GM12864 (cell line): ENCODE results near the gene PRDM11.

Source experiments
- DNase-seq: peaks from one replicate; pipeline ENCODE4 v3.0.0-alpha.2; 2011; ENCODE audit warnings: low read depth
- H3K4me3 ChIP-seq: 2 replicates; pipeline ENCODE4 v1.5.1; 2011; ENCODE audit warnings: mild to moderate bottlenecking, low read depth, low read length, control low read depth
- CTCF ChIP-seq: IDR thresholded peaks from 2 replicates; pipeline ENCODE4 v1.5.1; 2011; ENCODE audit warnings: low read depth, mild to moderate bottlenecking, moderate library complexity, low read length, control low read depth, inconsistent platforms; ENCODE audit errors: missing control alignments

The PRDM11 gene

GRCh38 chr11:45270946-45271716, 124.7 kb downstream of the PRDM11 start:
- DNase-seq: no peak
- H3K4me3 ChIP-seq: no peak overlapping the region
- TF ChIP-seq CTCF: no peak

- no peak for DNase-seq
- TF ChIP-seq CTCF: no peak
- H3K4me3 ChIP-seq: no peak overlapping the region
Observed at GRCh38 chr11:45272701-45273100, 126.3 kb downstream of the PRDM11 start.

DNA sequence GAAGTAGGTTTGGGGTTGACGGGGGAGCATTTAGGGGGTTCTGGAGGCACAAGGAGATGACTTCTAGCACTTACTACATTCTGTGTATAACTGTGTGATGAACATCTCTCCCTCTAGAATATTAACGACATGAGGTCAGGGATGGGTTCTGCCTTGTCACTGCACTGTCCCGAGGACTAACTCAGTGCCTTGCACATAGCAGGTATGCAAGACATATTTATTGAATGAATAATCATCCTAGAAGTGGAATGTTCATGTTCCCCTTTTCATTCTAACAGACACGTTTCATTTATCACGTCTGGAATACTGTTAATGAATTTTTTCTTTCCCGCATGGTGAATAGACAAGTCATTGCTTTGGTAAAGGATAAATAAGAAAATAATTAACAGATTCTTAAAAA, 127.1 kb downstream of the PRDM11 start:
- no peak for DNase-seq
- no peak for TF ChIP-seq CTCF
- no peak overlapping the region for H3K4me3 ChIP-seq

DNA sequence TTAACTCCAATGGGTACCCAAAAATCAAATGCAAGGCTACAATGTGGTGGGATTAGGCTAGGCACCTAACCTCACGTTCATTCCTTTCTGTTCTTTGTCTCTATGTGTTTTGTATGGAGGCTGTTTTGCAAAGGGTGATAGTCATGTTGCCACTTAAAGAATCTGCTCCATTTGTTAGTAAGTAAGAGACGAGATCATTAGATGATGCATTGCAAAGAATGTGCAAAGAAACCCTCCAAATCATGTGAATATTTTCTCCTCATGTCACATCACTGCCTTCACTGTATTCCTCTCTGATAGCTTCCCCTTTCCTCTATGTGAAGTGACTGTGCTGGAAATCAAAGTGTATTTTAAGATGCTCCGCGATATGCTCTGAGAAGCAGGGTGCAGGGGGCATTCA, 127.8 kb downstream of the PRDM11 start:
- H3K4me3 ChIP-seq: no peak overlapping the region
- DNase-seq: no peak
- TF ChIP-seq CTCF: no peak

DNA sequence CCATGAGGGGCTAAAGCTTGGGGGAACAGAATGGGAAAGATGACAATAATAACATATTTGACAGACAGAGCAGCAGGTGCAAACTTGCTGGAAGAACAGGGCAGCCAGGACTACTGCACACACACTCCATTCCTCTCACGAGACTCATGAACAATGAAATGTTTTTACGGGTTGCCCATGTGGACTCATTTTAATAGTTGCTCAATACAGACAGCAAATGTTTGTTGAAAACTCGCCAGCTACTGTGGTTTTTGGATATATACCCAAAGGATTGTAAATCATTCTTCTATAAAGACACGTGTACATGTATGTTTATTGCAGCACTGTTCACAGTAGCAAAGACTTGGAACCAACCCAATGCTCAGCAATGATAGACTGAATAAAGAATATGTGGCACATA, 129.4 kb downstream of the PRDM11 start:
- no peak for TF ChIP-seq CTCF
- H3K4me3 ChIP-seq: no peak overlapping the region
- no peak for DNase-seq

- no peak overlapping the region for H3K4me3 ChIP-seq
- no peak for DNase-seq
- no peak for TF ChIP-seq CTCF
Observed at GRCh38 chr11:45278714-45279113, 132.3 kb downstream of the PRDM11 start.

DNA sequence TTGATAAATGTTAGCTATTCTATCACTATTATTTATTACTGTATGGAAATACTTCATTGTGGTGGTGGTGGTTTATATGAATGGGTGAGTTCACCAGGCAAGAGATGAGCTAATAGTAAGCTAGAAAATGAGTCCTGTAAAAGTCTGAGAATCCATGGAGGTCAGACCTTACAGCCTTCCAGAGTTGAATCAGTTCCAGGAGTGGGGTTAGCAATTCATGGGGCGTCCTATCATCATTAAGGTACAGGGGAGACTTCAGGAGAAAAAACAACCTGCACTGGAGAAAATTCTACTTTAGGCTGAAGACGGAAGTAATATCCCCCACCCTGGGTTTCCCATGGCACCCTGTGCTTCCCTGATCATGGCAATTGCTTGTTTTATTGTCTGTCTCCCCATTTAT, 133.2 kb downstream of the PRDM11 start:
- TF ChIP-seq CTCF: no peak
- no peak overlapping the region for H3K4me3 ChIP-seq
- no peak for DNase-seq
